AG04450 (cell line): ENCODE results near the gene CLCN4. TPM values are rescaled to one million over a fixed set of nuclear protein-coding genes. Genes with fewer than 3 reads are reported as not detected.

Experiments used
- CTCF ChIA-PET: fragments of 300-600, 350-600 bp; formaldehyde crosslinking; extraction: SDS; loops from one replicate; lab custom pipeline; 2022; ENCODE audit warnings: antibody characterized with exemption, inconsistent platforms; lab: Charles Lee
- POLR2A ChIA-PET: fragments of 350-600 bp; formaldehyde crosslinking; extraction: SDS; loops from one replicate; lab custom pipeline; 2021; ENCODE audit warnings: antibody characterized with exemption, inconsistent platforms; lab: Yijun Ruan, JAX
- DNase-seq: peaks from one replicate; pipeline ENCODE4 v3.0.0-alpha.2; 2011; ENCODE audit warnings: low read depth, low spot score
- H3K27ac ChIP-seq: one replicate; pipeline ENCODE4 v1.5.1; 2012; ENCODE audit warnings: low read depth, low read length, control low read depth
- H3K27me3 ChIP-seq: one replicate; pipeline ENCODE4 v1.6.0; 2012; ENCODE audit warnings: low read length; ENCODE audit not compliant: control insufficient read depth, insufficient read depth
- H3K4me3 ChIP-seq: 2 replicates; pipeline ENCODE4 v1.5.1; 2011; ENCODE audit warnings: mild to moderate bottlenecking, low read depth, low read length, control low read depth
- H3K9me3 ChIP-seq: 2 replicates; pipeline ENCODE4 v1.5.1; 2012; ENCODE audit warnings: low read length; ENCODE audit not compliant: control insufficient read depth, insufficient read depth
- CTCF ChIP-seq: IDR thresholded peaks from 2 replicates; pipeline ENCODE4 v1.5.1; 2011; ENCODE audit warnings: low read depth, low read length, control low read depth, inconsistent platforms
- polyA minus RNA-seq: library from RNA; depleted of rRNA, polyadenylated mRNA; stranded (reverse); fragments of >200 nt; gene quantifications from 2 replicates; pipeline ENCODE4 v1.2.3, GENCODE V29; 2011; rRNA and poly(A)+ RNA removed
- polyA plus RNA-seq: library from polyadenylated mRNA; depleted of rRNA; stranded (reverse); fragments of >200 nt; gene quantifications from 2 replicates; pipeline ENCODE4 v1.2.3, GENCODE V29; 2011; rRNA removed

Gene CLCN4
- polyA plus RNA-seq (1.5 and 1.6 TPM in 2 replicates), polyA minus RNA-seq (4.6 TPM in 2 replicates)

- Histone ChIP-seq H3K27me3 (no peaks in the 10 kb centered on the region), H3K27ac (no peak within 1 kb of the TSS), H3K4me3 (0 out of 2 replicates have a peak within 1 kb of the TSS, but pooled peaks have one; percentile 20), H3K9me3 (no peaks in the 10 kb centered on the region)
- CTCF ChIA-PET = interaction anchor here (1.2 kb wide), 1 partner anchor 36 kb away, joined by 3 read pairs; no protein-coding TSS in a partner anchor
- POLR2A ChIA-PET = no interaction called here
- TF ChIP-seq CTCF = no peak
- no peak for DNase-seq
Measured at GRCh38 chrX:10156199-10157031, at the start of gene CLCN4. Gene CLCN4, plus strand, starts transcription at chrX:10156975. Its CDS starts 28,058 bp downstream, at chrX:10185033.

GRCh38 chrX:10107483-10107882 is 49.3 kb upstream of the CLCN4 start:
- CTCF ChIA-PET = interaction anchor here (1.9 kb wide), 1 partner anchor 12 kb away, joined by 6 read pairs; no protein-coding TSS in a partner anchor
- no peak for DNase-seq
- no peaks in the 10 kb centered on the region for H3K27me3 ChIP-seq
- no peaks in the 10 kb centered on the region for H3K9me3 ChIP-seq
- TF ChIP-seq CTCF = no peak
- H3K27ac ChIP-seq = no peak overlapping the region
- POLR2A ChIA-PET = no interaction called here
- H3K4me3 ChIP-seq = no peak overlapping the region

- POLR2A ChIA-PET = no interaction called here
- Histone ChIP-seq H3K27ac (no peak overlapping the region), H3K27me3 (no peaks in the 10 kb centered on the region), H3K9me3 (no peaks in the 10 kb centered on the region), H3K4me3 (no peak overlapping the region)
- CTCF ChIA-PET = interaction anchor here (1.9 kb wide), 1 partner anchor 11 kb away, joined by 6 read pairs; no protein-coding TSS in a partner anchor
- DNase-seq = no peak
- no peak for TF ChIP-seq CTCF
Measured at GRCh38 chrX:10108288-10108687, 48.5 kb upstream of the CLCN4 start.

GRCh38 chrX:10109695-10110094 is 47.1 kb upstream of the CLCN4 start:
- no peak for DNase-seq
- ChIA-PET CTCF (interaction anchor here (1.2 to 2.3 kb wide), 3 partner anchors 9 to 114 kb away, joined by 3 to 10 read pairs (median 9); no protein-coding TSS in a partner anchor), POLR2A (no interaction called here)
- H3K27ac ChIP-seq = no peak overlapping the region
- H3K9me3 ChIP-seq = no peaks in the 10 kb centered on the region
- no peak overlapping the region for H3K4me3 ChIP-seq
- no peak for TF ChIP-seq CTCF
- no peaks in the 10 kb centered on the region for H3K27me3 ChIP-seq
